GM12875 (cell line): Measurements from ENCODE around the gene LRSAM1.
A peak's percentile ranks its signal among the peaks of the same experiment; 100 is the strongest.

Experiments
- H3K4me3 ChIP-seq: one replicate; pipeline ENCODE4 v1.5.1; 2011; ENCODE audit warnings: low read depth, low read length, control low read depth
- TF ChIP-seq, protein P1 (sequence below): IDR thresholded peaks from 2 replicates; pipeline ENCODE4 v1.5.1; 2011; ENCODE audit warnings: low read depth, mild to moderate bottlenecking, control low read depth, inconsistent platforms, low read length, moderate library complexity, borderline replicate concordance; ENCODE audit not compliant: insufficient read depth

LRSAM1 gene

DNA sequence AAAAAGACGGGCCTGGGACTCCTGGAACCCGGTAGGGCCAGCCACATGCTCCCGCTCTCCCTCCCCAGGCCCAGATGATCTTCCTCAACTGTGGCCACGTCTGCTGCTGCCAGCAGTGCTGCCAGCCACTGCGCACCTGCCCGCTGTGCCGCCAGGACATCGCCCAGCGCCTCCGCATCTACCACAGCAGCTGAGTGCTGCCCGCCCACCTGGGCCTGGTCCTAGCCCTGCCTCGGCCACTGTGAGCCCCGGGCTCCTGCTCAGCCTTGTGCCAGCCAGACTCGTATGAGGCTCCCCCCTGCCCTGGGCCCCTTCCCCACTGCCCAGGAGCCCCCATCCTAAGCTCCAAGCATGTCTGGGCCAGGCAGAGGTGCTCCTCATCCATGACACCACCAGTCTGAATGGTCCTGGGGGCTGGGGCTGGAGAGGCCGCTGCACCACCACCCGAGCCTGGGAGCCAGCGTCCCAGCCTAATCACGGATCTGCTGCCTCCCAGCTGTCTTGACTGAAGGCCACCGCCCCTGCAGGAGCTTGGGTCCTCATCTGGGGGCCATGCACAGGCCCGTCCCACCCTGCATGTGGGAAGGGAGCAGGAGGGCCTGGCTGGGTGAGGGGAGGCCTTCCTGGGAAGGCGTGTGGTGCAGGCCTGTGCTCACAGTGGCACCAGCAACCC lies 51.5 kb downstream of the LRSAM1 start:
- no peak overlapping the region for H3K4me3 ChIP-seq
- TF ChIP-seq, protein P1, sequence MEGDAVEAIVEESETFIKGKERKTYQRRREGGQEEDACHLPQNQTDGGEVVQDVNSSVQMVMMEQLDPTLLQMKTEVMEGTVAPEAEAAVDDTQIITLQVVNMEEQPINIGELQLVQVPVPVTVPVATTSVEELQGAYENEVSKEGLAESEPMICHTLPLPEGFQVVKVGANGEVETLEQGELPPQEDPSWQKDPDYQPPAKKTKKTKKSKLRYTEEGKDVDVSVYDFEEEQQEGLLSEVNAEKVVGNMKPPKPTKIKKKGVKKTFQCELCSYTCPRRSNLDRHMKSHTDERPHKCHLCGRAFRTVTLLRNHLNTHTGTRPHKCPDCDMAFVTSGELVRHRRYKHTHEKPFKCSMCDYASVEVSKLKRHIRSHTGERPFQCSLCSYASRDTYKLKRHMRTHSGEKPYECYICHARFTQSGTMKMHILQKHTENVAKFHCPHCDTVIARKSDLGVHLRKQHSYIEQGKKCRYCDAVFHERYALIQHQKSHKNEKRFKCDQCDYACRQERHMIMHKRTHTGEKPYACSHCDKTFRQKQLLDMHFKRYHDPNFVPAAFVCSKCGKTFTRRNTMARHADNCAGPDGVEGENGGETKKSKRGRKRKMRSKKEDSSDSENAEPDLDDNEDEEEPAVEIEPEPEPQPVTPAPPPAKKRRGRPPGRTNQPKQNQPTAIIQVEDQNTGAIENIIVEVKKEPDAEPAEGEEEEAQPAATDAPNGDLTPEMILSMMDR = no peak

DNA sequence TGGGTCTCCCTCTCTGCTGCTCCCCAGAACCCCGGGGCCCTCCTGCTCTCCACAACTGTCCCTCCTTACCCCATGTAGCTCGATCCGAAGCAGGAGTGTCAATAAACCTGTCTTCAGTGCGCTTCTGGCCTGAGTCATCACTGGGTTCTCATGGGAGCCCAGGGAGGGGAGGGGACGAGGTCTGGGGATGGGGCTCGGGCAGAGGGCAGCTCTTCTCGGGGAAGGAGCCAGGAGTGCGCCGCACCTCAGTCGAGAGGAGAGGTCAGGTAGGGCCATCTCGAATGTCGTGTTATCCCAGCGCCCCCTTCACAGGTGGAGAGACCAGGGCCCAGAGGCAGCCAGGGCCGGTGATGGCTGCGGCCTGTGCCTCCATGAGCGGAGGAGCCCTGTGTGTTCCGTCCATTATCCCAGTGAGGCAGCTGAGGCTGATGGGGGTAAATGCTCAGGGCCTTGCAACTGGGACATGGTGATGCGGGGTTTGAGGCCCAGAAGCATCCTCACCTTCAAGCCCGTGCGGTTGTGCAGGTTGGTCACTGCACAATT lies 52.1 kb downstream of the LRSAM1 start:
- TF ChIP-seq, protein P1 = no peak
- no peak overlapping the region for H3K4me3 ChIP-seq

DNA sequence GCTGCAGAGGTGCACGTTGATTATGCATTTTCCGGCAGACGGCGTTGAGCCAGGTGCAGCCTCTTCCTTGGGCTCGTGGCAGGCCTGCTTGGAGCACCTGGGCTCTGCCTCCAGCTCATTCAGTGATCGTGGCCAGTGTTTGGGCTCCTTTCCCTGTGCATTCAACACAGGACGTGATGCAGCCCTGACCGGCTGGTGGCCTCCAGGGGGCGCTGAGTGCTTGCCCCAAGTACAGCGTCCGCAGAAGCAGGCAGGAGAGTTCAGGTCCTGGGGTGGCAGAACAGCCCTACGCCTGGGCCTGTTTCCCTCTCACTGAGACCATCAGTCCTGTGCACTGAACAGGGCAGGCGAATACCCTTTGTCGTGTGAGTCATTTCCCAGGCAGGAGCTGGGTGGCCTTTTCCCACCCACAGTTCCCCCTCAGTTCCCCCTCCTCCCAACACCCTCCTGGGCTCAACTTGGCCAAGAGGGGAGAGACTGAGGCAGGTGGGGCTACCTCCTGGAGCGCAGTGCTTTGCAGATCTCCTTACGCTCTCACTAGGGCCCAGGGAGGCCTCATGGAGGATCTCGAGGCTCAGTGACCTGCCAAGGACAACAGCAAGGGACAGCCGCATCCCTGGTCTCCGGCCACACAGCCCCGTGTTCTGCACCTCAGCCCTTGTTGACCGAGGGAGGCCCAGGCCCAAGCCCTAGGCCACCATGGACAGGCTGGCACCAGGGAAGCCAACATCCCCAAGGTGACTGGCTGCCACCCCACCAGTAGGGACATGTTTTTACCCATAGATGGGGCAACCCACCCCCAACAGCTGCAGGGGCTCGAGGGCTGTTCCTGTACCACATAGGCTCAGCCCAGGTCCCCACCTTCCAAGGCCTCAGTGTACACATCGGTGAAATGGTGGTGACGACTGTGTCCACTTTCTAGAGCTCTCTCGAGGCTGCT lies 52.9 kb downstream of the LRSAM1 start:
- TF ChIP-seq, protein P1 = peak; percentile 96
- H3K4me3 ChIP-seq = no peak overlapping the region

DNA sequence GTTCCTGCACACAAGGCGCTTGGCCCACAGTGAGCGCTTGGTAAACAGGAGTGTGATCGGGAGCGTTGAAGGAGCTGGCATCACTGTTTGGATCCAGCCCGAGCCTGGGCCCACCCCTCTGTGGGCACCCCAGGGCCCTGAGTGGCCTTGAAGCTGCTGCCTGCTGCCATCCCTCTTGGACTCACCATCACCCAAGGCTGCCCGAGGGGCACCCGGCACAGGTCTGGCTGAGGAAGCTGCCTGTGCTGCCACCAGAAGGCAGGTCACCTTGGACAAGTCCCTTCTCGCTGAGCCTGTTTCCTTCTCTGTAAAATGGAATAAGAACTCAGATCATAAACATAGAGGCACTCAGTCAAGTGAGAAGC lies 53.6 kb downstream of the LRSAM1 start:
- H3K4me3 ChIP-seq = no peak overlapping the region
- TF ChIP-seq, protein P1 = no peak

DNA sequence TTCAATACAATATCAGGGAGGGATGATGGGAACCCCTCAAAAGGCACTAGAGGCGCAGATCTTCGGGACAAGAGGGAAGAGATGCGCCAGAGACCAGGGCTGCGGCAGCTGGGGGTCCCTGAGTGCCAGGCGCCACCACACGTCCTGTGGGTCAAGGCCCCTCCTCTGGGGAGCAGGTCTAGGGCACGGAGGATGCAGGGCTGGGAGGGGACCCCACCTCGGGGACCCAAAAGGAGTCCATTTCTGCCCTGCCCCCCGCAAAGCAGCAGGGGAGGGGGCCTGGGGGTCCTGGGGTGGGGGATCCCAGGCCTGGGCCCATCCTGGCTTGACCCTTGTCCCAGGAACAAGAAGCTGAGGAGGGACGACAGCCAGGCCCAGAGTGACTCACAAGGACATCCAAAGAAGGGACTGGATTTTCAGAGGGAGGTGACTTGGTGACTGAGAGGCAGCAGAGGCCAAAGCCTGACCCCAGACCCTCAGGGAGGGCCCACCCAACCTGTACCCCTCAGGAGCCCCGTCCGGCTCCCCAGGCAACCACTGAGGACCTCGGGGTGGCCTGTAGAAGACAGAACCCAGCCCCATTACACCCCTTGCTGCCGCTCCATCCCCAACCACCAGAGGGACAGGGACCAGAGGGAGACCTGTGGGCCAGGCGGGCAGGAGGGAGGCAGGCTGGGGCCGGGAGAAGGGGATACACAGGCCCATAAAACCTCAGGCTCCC lies 54.2 kb downstream of the LRSAM1 start:
- TF ChIP-seq, protein P1 = peak; percentile 77

DNA sequence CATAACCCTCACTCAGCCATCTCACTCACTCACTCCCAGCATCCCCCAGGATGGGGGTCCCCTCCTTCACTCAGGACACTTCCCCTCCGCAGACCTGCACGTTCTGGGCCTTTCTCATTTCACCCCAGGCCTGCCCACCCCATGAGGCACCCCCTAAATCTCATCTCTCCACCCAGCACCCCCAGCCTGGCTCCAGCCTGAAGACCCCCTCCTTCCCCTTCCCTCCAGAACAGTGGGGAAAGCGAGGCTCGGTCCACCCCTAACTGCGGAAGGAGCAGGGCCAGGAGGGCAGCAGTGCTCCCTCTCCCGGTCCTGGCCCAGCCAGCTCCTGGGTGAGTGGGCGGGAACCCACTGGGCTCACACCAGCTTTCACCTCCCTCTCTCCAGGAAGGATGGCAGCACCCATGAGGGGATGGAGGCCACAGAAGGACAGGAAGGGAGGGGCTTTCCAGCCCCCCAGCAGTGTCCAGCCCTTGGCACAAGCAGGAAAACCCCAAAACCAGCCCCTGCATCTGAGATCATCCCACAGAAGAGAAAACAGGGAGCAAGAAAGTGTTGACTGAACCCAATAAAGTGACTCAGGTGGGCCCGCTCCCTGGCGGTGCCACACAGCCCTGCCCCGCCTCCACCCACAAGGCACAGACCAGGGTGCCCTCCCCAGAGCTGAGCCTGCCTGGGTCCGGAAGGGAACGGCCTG lies 55.0 kb downstream of the LRSAM1 start:
- TF ChIP-seq, protein P1 = no peak
- H3K4me3 ChIP-seq = no peak overlapping the region

More for the DNA sequence above, 54.2 kb downstream of the LRSAM1 start:
- H3K4me3 ChIP-seq = no peak overlapping the region
